ENCODE measurements around the gene PCCB. TPM values are rescaled to one million over a fixed set of nuclear protein-coding genes. Genes with fewer than 3 reads are reported as not detected.

The PCCB gene
- total RNA-seq, 1 experiment from 2014 or later: 69.0 TPM

DNA sequence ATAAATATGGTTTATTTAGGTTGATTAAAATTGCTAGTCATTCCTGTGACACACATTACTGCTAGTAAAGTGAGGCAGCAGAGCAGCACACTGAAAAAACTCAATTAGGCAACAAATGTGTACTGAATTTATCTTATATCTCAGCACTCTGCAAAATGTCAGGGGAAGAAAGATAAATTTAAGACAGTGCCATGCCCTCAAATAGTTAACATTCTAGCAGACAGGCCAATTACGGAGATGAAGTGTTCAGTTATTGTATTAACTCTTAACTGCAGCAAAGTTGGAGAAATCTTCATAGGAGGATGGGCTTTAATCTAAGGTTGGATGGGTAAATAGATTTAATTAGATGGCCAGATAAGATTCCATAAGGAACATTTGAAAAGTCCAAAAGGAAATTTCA lies 127.9 kb downstream of the PCCB start:
- ATAC-seq: no peak
- no peak overlapping the region for H3K4me3 Mint-ChIP-seq
- peaks cover 10% of the 10 kb centered on the region for H3K36me3 Mint-ChIP-seq
- no peak for DNase-seq (ENCODE audit: low spot score)
- ChIA-PET POLR2A (interaction anchor here (1.0 kb wide), 1 partner anchor 200 kb away, joined by 3 read pairs; no protein-coding TSS in a partner anchor), CTCF (interaction anchor here (1.5 kb wide), 1 partner anchor 14 kb away, joined by 4 read pairs; no protein-coding TSS in a partner anchor)
- no peaks in the 10 kb centered on the region for H3K4me1 Mint-ChIP-seq
- H3K27me3 Mint-ChIP-seq (ENCODE audit: low read depth): no peaks in the 10 kb centered on the region
- H3K9me3 Mint-ChIP-seq: peaks cover 7% of the 10 kb centered on the region; the same call in 1 of the 2 replicates
- no peak for TF ChIP-seq RELA (CRISPR knock-in tag; IDR thresholded peaks at IDR 0.05; ENCODE audit: borderline replicate concordance)
- no peak for TF ChIP-seq ZNF671 (CRISPR knock-in tag; IDR thresholded peaks at IDR 0.05)
- TF ChIP-seq, protein P1, sequence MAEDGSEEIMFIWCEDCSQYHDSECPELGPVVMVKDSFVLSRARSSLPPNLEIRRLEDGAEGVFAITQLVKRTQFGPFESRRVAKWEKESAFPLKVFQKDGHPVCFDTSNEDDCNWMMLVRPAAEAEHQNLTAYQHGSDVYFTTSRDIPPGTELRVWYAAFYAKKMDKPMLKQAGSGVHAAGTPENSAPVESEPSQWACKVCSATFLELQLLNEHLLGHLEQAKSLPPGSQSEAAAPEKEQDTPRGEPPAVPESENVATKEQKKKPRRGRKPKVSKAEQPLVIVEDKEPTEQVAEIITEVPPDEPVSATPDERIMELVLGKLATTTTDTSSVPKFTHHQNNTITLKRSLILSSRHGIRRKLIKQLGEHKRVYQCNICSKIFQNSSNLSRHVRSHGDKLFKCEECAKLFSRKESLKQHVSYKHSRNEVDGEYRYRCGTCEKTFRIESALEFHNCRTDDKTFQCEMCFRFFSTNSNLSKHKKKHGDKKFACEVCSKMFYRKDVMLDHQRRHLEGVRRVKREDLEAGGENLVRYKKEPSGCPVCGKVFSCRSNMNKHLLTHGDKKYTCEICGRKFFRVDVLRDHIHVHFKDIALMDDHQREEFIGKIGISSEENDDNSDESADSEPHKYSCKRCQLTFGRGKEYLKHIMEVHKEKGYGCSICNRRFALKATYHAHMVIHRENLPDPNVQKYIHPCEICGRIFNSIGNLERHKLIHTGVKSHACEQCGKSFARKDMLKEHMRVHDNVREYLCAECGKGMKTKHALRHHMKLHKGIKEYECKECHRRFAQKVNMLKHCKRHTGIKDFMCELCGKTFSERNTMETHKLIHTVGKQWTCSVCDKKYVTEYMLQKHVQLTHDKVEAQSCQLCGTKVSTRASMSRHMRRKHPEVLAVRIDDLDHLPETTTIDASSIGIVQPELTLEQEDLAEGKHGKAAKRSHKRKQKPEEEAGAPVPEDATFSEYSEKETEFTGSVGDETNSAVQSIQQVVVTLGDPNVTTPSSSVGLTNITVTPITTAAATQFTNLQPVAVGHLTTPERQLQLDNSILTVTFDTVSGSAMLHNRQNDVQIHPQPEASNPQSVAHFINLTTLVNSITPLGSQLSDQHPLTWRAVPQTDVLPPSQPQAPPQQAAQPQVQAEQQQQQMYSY (CRISPR knock-in tag; IDR thresholded peaks at IDR 0.05): no peak
- TF ChIP-seq, protein P2, sequence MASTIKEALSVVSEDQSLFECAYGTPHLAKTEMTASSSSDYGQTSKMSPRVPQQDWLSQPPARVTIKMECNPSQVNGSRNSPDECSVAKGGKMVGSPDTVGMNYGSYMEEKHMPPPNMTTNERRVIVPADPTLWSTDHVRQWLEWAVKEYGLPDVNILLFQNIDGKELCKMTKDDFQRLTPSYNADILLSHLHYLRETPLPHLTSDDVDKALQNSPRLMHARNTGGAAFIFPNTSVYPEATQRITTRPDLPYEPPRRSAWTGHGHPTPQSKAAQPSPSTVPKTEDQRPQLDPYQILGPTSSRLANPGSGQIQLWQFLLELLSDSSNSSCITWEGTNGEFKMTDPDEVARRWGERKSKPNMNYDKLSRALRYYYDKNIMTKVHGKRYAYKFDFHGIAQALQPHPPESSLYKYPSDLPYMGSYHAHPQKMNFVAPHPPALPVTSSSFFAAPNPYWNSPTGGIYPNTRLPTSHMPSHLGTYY (CRISPR knock-in tag; IDR thresholded peaks at IDR 0.05): no peak
- TF ChIP-seq ELF4 (CRISPR knock-in tag; IDR thresholded peaks at IDR 0.05; ENCODE audit: low read depth): no peak
- TF ChIP-seq NFATC4 (CRISPR knock-in tag; IDR thresholded peaks at IDR 0.05): no peak
- no peak for TF ChIP-seq ZNF317 (CRISPR knock-in tag; IDR thresholded peaks at IDR 0.05; ENCODE audit: borderline replicate concordance, low read depth)
- TF ChIP-seq, protein P3, sequence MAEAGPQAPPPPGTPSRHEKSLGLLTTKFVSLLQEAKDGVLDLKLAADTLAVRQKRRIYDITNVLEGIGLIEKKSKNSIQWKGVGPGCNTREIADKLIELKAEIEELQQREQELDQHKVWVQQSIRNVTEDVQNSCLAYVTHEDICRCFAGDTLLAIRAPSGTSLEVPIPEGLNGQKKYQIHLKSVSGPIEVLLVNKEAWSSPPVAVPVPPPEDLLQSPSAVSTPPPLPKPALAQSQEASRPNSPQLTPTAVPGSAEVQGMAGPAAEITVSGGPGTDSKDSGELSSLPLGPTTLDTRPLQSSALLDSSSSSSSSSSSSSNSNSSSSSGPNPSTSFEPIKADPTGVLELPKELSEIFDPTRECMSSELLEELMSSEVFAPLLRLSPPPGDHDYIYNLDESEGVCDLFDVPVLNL (CRISPR knock-in tag; IDR thresholded peaks at IDR 0.05; ENCODE audit: borderline replicate concordance, low read depth): no peak
- TF ChIP-seq ZNF121 (CRISPR knock-in tag; IDR thresholded peaks at IDR 0.05): no peak
- TF ChIP-seq SMAD4 (CRISPR knock-in tag; IDR thresholded peaks at IDR 0.05): no peak
- TF ChIP-seq, protein P4, sequence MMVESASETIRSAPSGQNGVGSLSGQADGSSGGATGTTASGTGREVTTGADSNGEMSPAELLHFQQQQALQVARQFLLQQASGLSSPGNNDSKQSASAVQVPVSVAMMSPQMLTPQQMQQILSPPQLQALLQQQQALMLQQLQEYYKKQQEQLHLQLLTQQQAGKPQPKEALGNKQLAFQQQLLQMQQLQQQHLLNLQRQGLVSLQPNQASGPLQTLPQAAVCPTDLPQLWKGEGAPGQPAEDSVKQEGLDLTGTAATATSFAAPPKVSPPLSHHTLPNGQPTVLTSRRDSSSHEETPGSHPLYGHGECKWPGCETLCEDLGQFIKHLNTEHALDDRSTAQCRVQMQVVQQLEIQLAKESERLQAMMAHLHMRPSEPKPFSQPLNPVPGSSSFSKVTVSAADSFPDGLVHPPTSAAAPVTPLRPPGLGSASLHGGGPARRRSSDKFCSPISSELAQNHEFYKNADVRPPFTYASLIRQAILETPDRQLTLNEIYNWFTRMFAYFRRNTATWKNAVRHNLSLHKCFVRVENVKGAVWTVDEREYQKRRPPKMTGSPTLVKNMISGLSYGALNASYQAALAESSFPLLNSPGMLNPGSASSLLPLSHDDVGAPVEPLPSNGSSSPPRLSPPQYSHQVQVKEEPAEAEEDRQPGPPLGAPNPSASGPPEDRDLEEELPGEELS (CRISPR knock-in tag; IDR thresholded peaks at IDR 0.05): no peak
- TF ChIP-seq IRF2 (CRISPR knock-in tag; IDR thresholded peaks at IDR 0.05; ENCODE audit: borderline replicate concordance, low read depth): no peak
- TF ChIP-seq NR3C1 (CRISPR knock-in tag; conservative IDR thresholded peaks at IDR 0.05; ENCODE audit: low read depth): no peak
- TF ChIP-seq, protein P5, sequence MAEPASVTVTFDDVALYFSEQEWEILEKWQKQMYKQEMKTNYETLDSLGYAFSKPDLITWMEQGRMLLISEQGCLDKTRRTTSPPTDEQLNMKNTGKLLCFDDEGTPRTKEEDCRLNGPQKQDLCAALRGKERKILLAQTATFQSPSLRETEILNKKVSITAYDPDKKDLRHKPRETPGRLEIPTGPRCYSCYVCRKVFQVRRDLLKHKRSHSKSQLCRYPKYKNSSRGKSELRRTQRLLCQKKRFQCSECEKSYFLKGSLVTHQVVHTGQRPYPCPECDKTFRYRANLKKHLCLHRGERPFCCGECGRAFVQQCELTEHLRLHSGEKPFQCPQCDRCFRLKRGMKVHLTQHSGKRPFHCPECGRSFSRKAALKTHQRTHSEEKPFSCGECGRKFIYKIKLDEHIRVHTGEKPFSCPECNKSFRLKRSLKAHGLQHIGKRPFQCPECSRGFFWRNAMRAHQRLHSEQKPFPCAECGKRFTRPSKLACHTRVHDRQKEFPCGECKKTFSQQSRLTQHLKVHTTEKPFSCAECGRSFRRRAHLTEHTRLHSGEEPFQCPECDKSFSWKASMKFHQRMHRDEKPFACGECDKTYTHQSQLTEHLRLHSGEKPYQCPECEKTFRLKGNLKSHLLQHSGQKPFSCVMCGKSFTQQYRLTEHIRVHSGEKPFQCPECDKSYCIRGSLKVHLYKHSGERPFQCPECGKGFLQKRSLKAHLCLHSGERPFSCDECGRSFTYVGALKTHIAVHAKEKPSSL (CRISPR knock-in tag; conservative IDR thresholded peaks at IDR 0.05): no peak
- TF ChIP-seq, protein P6, sequence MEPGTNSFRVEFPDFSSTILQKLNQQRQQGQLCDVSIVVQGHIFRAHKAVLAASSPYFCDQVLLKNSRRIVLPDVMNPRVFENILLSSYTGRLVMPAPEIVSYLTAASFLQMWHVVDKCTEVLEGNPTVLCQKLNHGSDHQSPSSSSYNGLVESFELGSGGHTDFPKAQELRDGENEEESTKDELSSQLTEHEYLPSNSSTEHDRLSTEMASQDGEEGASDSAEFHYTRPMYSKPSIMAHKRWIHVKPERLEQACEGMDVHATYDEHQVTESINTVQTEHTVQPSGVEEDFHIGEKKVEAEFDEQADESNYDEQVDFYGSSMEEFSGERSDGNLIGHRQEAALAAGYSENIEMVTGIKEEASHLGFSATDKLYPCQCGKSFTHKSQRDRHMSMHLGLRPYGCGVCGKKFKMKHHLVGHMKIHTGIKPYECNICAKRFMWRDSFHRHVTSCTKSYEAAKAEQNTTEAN (CRISPR knock-in tag; IDR thresholded peaks at IDR 0.05): no peak
- TF ChIP-seq GABPB1 (CRISPR knock-in tag; IDR thresholded peaks at IDR 0.05): no peak
- TF ChIP-seq MXD4 (CRISPR knock-in tag; IDR thresholded peaks at IDR 0.05; ENCODE audit: borderline replicate concordance): no peak
- H3K27ac Mint-ChIP-seq: no peak overlapping the region; the same call in 1 of the 2 replicates

Other genes starting within 250 kb of the PCCB start
- 36.7 to 38.2 TPM (median 37.8 TPM) in 3 replicates for gene MSL2, start 54.0 kb upstream of the PCCB start, total RNA-seq (2021)